MM.1S (cell line): Measurements from ENCODE around the gene P2RX2.

Experiments
- EZH2 ChIP-seq: fragments of 300-600 bp; sonication (generic); optimal IDR thresholded peaks from 2 replicates; pipeline ENCODE3; 2017; ENCODE audit warnings: low read depth, mild to moderate bottlenecking, antibody characterized with exemption, low read length, mixed read lengths
- TF ChIP-seq, protein P1 (sequence below): fragments of 300-600 bp; sonication (generic); IDR thresholded peaks from 2 replicates; pipeline ENCODE4 v1.5.1; 2016; ENCODE audit warnings: antibody characterized with exemption, low read length, mixed read lengths

DNA sequence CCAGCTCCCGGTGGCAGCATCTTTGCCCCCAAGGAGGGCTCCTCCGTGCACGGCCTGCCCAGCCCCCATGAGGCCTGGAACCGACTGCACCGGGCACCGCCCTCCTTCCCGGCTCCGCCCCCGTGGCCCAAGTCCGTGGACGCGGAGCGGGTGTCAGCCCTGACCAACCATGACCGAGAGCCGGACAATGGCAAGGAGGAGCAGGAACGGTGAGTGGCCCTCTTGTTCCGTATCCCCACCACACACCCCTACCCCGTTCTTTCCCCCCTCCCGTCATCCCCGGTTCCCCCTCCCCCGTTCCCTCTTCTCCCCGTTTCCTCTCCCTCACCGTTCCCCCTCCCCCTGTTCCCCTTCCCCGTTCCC lies 36.5 kb upstream of the P2RX2 start:
- TF ChIP-seq, protein P1, sequence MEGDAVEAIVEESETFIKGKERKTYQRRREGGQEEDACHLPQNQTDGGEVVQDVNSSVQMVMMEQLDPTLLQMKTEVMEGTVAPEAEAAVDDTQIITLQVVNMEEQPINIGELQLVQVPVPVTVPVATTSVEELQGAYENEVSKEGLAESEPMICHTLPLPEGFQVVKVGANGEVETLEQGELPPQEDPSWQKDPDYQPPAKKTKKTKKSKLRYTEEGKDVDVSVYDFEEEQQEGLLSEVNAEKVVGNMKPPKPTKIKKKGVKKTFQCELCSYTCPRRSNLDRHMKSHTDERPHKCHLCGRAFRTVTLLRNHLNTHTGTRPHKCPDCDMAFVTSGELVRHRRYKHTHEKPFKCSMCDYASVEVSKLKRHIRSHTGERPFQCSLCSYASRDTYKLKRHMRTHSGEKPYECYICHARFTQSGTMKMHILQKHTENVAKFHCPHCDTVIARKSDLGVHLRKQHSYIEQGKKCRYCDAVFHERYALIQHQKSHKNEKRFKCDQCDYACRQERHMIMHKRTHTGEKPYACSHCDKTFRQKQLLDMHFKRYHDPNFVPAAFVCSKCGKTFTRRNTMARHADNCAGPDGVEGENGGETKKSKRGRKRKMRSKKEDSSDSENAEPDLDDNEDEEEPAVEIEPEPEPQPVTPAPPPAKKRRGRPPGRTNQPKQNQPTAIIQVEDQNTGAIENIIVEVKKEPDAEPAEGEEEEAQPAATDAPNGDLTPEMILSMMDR: no peak
- TF ChIP-seq EZH2: no peak
